Epithelial cell of prostate (primary cell): ENCODE data around the gene SLC38A10.

Experiments
- DNase-seq: peaks from one replicate; pipeline ENCODE4 v3.0.0-alpha.2; 2011; ENCODE audit warnings: low read depth, low spot score
- H3K27ac ChIP-seq: fragments of 450-650 bp; 2 replicates; pipeline ENCODE4 v1.5.1; 2017; ENCODE audit warnings: mild to moderate bottlenecking

SLC38A10 gene

GRCh38 chr17:81260641-81261040 lies 34.5 kb downstream of the SLC38A10 start:
- DNase-seq = no peak
- no peak overlapping the region for H3K27ac ChIP-seq

- DNase-seq = no peak
- H3K27ac ChIP-seq = no peak overlapping the region
Observed at GRCh38 chr17:81260171-81260570, 34.9 kb downstream of the SLC38A10 start.

- no peak overlapping the region for H3K27ac ChIP-seq
- no peak for DNase-seq
Observed at GRCh38 chr17:81259058-81259605, 36.0 kb downstream of the SLC38A10 start.

- no peak overlapping the region for H3K27ac ChIP-seq
- no peak for DNase-seq
Observed at GRCh38 chr17:81258292-81258691, 36.8 kb downstream of the SLC38A10 start.

- no peak overlapping the region for H3K27ac ChIP-seq
- no peak for DNase-seq
Observed at GRCh38 chr17:81257533-81257932, 37.6 kb downstream of the SLC38A10 start.

- H3K27ac ChIP-seq = no peak overlapping the region
- no peak for DNase-seq
Observed at GRCh38 chr17:81256616-81257015, 38.5 kb downstream of the SLC38A10 start.

GRCh38 chr17:81254955-81255717 lies 40.0 kb downstream of the SLC38A10 start:
- DNase-seq = peak; percentile 12
- no peak overlapping the region for H3K27ac ChIP-seq

- no peak for DNase-seq
- no peak overlapping the region for H3K27ac ChIP-seq
Observed at GRCh38 chr17:81253358-81254131, 41.6 kb downstream of the SLC38A10 start.

GRCh38 chr17:81252987-81253329 lies 42.1 kb downstream of the SLC38A10 start:
- no peak overlapping the region for H3K27ac ChIP-seq

GRCh38 chr17:81252326-81252986 lies 42.7 kb downstream of the SLC38A10 start:
- no peak for DNase-seq

More at GRCh38 chr17:81252987-81253329, 42.1 kb downstream of the SLC38A10 start:
- no peak for DNase-seq

GRCh38 chr17:81251709-81252301 lies 43.3 kb downstream of the SLC38A10 start:
- DNase-seq = no peak

More at GRCh38 chr17:81252326-81252986, 42.7 kb downstream of the SLC38A10 start:
- no peak overlapping the region for H3K27ac ChIP-seq

GRCh38 chr17:81251094-81251708 lies 43.9 kb downstream of the SLC38A10 start:
- no peak for DNase-seq
- H3K27ac ChIP-seq = no peak overlapping the region

More at GRCh38 chr17:81251709-81252301, 43.3 kb downstream of the SLC38A10 start:
- H3K27ac ChIP-seq = no peak overlapping the region

- no peak for DNase-seq
- no peak overlapping the region for H3K27ac ChIP-seq
Observed at GRCh38 chr17:81250286-81251093, 44.6 kb downstream of the SLC38A10 start.

GRCh38 chr17:81249223-81250040 lies 45.7 kb downstream of the SLC38A10 start:
- DNase-seq = peak; percentile 12
- H3K27ac ChIP-seq = no peak overlapping the region

- H3K27ac ChIP-seq = no peak overlapping the region
- DNase-seq = no peak
Observed at GRCh38 chr17:81248649-81249048, 46.5 kb downstream of the SLC38A10 start.

- no peak overlapping the region for H3K27ac ChIP-seq
- no peak for DNase-seq
Observed at GRCh38 chr17:81247339-81247990, 47.6 kb downstream of the SLC38A10 start.

- DNase-seq = no peak
- no peak overlapping the region for H3K27ac ChIP-seq
Observed at GRCh38 chr17:81246679-81247338, 48.3 kb downstream of the SLC38A10 start.
